Lower leg skin (tissue), 3 donors: Measurements from ENCODE around the gene LMBR1L.

Experiments
- CTCF ChIP-seq, 3 donors: fragments of 450-650 bp; IDR thresholded peaks; one replicate each; pipeline ENCODE4 v1.5.1; 2016; ENCODE audit warnings: antibody characterized with exemption in 3 of 3, mild to moderate bottlenecking in 3 of 3, moderate library complexity in 2 of 3
- POLR2A ChIP-seq, 2 donors: fragments of 450-650 bp; IDR thresholded peaks; one replicate each; pipeline ENCODE4 v1.6.1; 2016 to 2017; ENCODE audit warnings: antibody characterized with exemption in 2 of 2, mild to moderate bottlenecking in 1 of 2, moderate library complexity in 1 of 2

DNA sequence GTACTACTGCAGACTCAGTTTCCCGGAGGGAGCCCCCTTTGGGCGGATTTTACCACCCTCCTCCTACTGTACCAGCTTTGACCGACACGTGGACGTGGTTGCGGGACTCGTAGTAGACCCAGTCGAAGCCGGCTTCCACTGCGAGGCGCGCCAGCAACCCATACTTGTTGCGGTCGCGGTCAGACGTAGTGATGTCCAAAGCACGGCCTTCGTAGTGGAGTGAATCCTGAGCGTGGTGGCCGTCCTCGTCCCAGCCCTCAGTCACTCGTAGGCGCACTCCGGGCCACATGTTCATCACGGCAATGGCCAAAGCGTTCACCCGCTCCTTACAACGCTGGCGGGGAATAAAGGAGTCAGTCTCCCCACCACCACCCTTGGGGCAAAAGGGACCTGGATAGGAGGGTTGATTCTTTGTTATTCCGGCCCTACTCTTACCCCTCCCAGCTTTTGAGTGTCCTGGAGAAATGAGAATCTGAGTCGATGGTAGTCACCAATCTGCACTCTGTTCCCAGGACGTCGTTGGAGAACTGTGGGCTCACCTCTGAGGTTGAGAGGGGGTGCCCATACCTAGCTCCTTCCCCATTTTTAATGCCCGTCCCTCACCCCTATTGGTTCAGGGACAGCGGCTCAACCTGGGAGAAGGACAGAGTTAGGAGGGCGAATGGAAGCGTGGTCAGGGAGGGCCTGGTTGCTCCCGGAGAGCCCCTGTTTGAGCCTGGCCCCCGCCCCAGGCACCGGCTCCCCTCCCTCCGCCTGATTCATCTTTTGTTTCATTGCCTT, 19.4 kb downstream of the LMBR1L start:
- TF ChIP-seq POLR2A (IDR thresholded peaks at IDR 0.05) (no peak), CTCF (IDR thresholded peaks at IDR 0.05) (no peak)
